Measurements from ENCODE around the gene SCGB2B2. TPM values are rescaled to one million over a fixed set of nuclear protein-coding genes. Genes with fewer than 3 reads are reported as not detected.
"Not testable (repeated sequence)": the region's sequence is repeated elsewhere in the genome, so short reads cannot be mapped to it uniquely, and the experiment has no call there.

SCGB2B2 gene
- total RNA-seq, 1 donor from 2014 or later = 0.60 TPM

- Mint-ChIP-seq H3K27me3 (no peaks in the 10 kb centered on the region), H3K4me3 (no peak overlapping the region), H3K4me1 (ENCODE audit: unreplicated experiment) (no peaks in the 10 kb centered on the region), H3K36me3 (no peaks in the 10 kb centered on the region), H3K27ac (no peak overlapping the region), H3K9me3 (no peaks in the 10 kb centered on the region)
- DNase-seq (ENCODE audit: extremely low spot score, unreplicated experiment) = no peak
- TF ChIP-seq CTCF (conservative IDR thresholded peaks at IDR 0.05) = no peak
Measured at GRCh38 chr19:34666200-34666957, 10.6 kb downstream of the SCGB2B2 start.

GRCh38 chr19:34665275-34665674, 11.7 kb downstream of the SCGB2B2 start:
- not testable (repeated sequence) for H3K9me3 Mint-ChIP-seq; H3K36me3 Mint-ChIP-seq; H3K4me3 Mint-ChIP-seq; H3K4me1 Mint-ChIP-seq (ENCODE audit: unreplicated experiment); H3K27ac Mint-ChIP-seq; DNase-seq (ENCODE audit: extremely low spot score, unreplicated experiment); H3K27me3 Mint-ChIP-seq

GRCh38 chr19:34664870-34665269, 12.1 kb downstream of the SCGB2B2 start:
- Mint-ChIP-seq H3K4me3 (no peak overlapping the region), H3K4me1 (ENCODE audit: unreplicated experiment) (no peaks in the 10 kb centered on the region), H3K36me3 (no peaks in the 10 kb centered on the region), H3K27ac (no peak overlapping the region), H3K9me3 (no peaks in the 10 kb centered on the region), H3K27me3 (no peaks in the 10 kb centered on the region)
- TF ChIP-seq CTCF (conservative IDR thresholded peaks at IDR 0.05) = no peak
- DNase-seq (ENCODE audit: extremely low spot score, unreplicated experiment) = no peak

- Mint-ChIP-seq H3K27ac (no peak overlapping the region), H3K9me3 (no peaks in the 10 kb centered on the region), H3K4me3 (no peak overlapping the region), H3K27me3 (no peaks in the 10 kb centered on the region), H3K4me1 (ENCODE audit: unreplicated experiment) (no peaks in the 10 kb centered on the region), H3K36me3 (no peaks in the 10 kb centered on the region)
- no peak for DNase-seq (ENCODE audit: extremely low spot score, unreplicated experiment)
- TF ChIP-seq CTCF (conservative IDR thresholded peaks at IDR 0.05) = no peak
Measured at GRCh38 chr19:34664168-34664567, 12.8 kb downstream of the SCGB2B2 start.

GRCh38 chr19:34662919-34663318, 14.0 kb downstream of the SCGB2B2 start:
- no peak overlapping the region for H3K27ac Mint-ChIP-seq
- peak; percentile 59 for TF ChIP-seq CTCF (conservative IDR thresholded peaks at IDR 0.05)
- no peaks in the 10 kb centered on the region for H3K36me3 Mint-ChIP-seq
- H3K9me3 Mint-ChIP-seq = no peaks in the 10 kb centered on the region
- peaks cover 1% of the 10 kb centered on the region for H3K27me3 Mint-ChIP-seq
- DNase-seq (ENCODE audit: extremely low spot score, unreplicated experiment) = no peak
- no peaks in the 10 kb centered on the region for H3K4me1 Mint-ChIP-seq (ENCODE audit: unreplicated experiment)
- H3K4me3 Mint-ChIP-seq = no peak overlapping the region

GRCh38 chr19:34661357-34661756, 15.6 kb downstream of the SCGB2B2 start:
- H3K9me3 Mint-ChIP-seq = no peaks in the 10 kb centered on the region
- H3K27ac Mint-ChIP-seq = no peak overlapping the region
- no peaks in the 10 kb centered on the region for H3K4me1 Mint-ChIP-seq (ENCODE audit: unreplicated experiment)
- peaks cover 5% of the 10 kb centered on the region for H3K27me3 Mint-ChIP-seq
- no peaks in the 10 kb centered on the region for H3K36me3 Mint-ChIP-seq
- no peak for TF ChIP-seq CTCF (conservative IDR thresholded peaks at IDR 0.05)
- no peak for DNase-seq (ENCODE audit: extremely low spot score, unreplicated experiment)
- H3K4me3 Mint-ChIP-seq = no peak overlapping the region

Measured in type B pancreatic cell (in vitro differentiated cells).